ENCODE data around the gene ERC2. TPM values are rescaled to one million over a fixed set of nuclear protein-coding genes. Genes with fewer than 3 reads are reported as not detected.
A peak's percentile ranks its signal among the peaks of the same experiment; 100 is the strongest.

The ERC2 gene
- total RNA-seq, 1 donor, result 0.43 TPM

- DNase-seq (ENCODE audit: low read depth), result no peak
- H3K4me3 ChIP-seq (ENCODE audit: low read depth, low read length), result no peak overlapping the region
- no peak for TF ChIP-seq CTCF (IDR thresholded peaks at IDR 0.05; ENCODE audit: insufficient read depth, low read depth, low read length)
These were observed 503.7 kb downstream of the ERC2 start for GRCh38 chr3:55964491-55964985.

DNA sequence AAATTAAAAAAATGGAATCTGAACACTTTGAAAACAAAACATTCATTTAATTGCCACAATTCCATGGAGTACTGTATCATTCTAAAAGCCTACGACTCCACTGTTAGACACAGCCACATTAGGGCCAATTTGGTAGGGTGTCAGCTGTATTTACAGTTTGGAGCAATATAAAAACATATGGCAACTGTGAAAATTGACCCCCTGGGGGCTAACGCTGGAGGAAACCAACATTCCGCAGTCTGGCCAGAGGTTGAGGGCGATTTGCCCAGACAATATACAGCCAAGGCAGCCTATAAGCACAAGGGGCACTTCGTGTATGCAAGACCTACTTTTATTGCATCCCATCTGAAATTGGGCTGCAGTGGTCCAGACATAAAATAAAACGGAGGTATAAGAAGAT, 504.7 kb downstream of the ERC2 start:
- no peak overlapping the region for H3K4me3 ChIP-seq (ENCODE audit: low read depth, low read length)
- no peak for DNase-seq (ENCODE audit: low read depth)
- TF ChIP-seq CTCF (IDR thresholded peaks at IDR 0.05; ENCODE audit: insufficient read depth, low read depth, low read length), result no peak

DNA sequence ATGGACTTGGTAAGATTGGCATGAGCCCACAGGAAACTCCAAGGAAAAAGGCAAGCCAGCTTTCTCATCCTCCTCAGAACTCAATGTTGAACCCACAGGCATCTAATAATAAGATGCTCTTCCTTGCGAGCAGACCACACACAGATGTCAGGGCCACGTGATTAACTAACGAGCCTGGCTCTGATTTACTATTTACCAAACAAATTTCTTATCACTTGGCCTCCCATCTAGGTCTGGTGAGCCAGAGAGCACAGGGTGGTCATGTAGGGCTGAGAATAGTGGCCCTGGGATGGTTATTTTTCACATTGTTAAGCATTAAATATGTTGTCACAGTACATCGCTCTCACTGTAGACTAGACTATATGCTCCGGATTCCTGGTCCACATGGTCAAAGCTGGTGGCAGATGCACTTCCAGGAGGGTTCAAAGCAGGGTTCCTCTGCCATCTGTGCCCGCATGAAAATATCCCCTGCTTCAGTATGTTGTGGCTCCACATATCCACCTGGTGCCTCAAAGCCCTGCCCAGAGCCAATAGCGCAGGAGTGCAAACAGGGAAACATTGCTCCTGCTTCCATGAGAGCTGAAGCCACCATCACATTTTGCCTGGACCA, 508.7 kb downstream of the ERC2 start:
- H3K4me3 ChIP-seq (ENCODE audit: low read depth, low read length), result no peak overlapping the region
- DNase-seq (ENCODE audit: low read depth), result no peak
- TF ChIP-seq CTCF (IDR thresholded peaks at IDR 0.05; ENCODE audit: insufficient read depth, low read depth, low read length), result no peak

- no peak for TF ChIP-seq CTCF (IDR thresholded peaks at IDR 0.05; ENCODE audit: insufficient read depth, low read depth, low read length)
- no peak overlapping the region for H3K4me3 ChIP-seq (ENCODE audit: low read depth, low read length)
- DNase-seq (ENCODE audit: low read depth), result no peak
These were observed 509.7 kb downstream of the ERC2 start for GRCh38 chr3:55958605-55959004.

GRCh38 chr3:55955891-55956477, 512.3 kb downstream of the ERC2 start:
- no peak overlapping the region for H3K4me3 ChIP-seq (ENCODE audit: low read depth, low read length)
- no peak for TF ChIP-seq CTCF (IDR thresholded peaks at IDR 0.05; ENCODE audit: insufficient read depth, low read depth, low read length)
- DNase-seq (ENCODE audit: low read depth), result peak; percentile 42

- DNase-seq (ENCODE audit: low read depth), result peak; percentile 5
These were observed 516.9 kb downstream of the ERC2 start for GRCh38 chr3:55951388-55951787.

More at GRCh38 chr3:55951388-55951787, 516.9 kb downstream of the ERC2 start:
- TF ChIP-seq CTCF (IDR thresholded peaks at IDR 0.05; ENCODE audit: insufficient read depth, low read depth, low read length), result no peak
- no peak overlapping the region for H3K4me3 ChIP-seq (ENCODE audit: low read depth, low read length)

Measured in fibroblast of villous mesenchyme (primary cell).